Measurements from ENCODE around the gene MCC.

Gene MCC

GRCh38 chr5:113217619-113218184, 270.6 kb downstream of the MCC start:
- no peak for DNase-seq

GRCh38 chr5:113216545-113216944, 271.7 kb downstream of the MCC start:
- no peak for DNase-seq

- DNase-seq: no peak
These were observed 272.7 kb downstream of the MCC start for GRCh38 chr5:113215401-113216060.

DNA sequence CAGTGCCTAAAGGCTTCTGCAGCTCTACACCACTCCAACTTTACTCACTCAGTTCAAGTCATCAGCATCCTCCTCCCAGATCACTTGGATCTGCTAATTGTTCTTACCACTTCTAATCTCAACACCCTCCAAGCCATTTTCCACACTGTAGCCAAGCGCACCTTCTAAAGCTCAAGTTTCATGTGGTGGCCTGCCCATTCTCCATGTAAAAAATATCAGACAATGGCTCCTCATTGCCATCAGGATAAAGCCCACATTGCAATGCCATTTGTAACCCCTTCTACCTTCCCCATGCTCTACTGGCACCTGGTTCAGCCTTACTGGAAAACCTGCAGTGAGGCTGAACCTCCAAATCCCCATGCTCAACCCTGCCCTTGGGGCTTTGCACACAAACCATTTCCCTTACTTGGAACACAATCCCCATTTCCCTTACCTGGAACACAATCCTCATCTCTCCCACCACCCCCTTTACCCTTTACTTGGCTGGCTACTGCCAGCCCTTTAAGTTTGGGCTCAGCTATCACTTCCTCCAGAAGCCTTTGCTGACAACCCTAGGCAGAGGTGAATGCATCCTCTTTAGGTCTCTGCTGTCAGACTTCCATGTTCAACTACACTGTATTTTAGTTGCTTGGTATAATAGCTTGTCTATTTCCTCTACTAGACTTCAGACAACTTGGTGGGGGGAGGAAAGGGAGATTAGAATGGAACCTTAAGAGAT, 273.5 kb downstream of the MCC start:
- no peak for DNase-seq

DNA sequence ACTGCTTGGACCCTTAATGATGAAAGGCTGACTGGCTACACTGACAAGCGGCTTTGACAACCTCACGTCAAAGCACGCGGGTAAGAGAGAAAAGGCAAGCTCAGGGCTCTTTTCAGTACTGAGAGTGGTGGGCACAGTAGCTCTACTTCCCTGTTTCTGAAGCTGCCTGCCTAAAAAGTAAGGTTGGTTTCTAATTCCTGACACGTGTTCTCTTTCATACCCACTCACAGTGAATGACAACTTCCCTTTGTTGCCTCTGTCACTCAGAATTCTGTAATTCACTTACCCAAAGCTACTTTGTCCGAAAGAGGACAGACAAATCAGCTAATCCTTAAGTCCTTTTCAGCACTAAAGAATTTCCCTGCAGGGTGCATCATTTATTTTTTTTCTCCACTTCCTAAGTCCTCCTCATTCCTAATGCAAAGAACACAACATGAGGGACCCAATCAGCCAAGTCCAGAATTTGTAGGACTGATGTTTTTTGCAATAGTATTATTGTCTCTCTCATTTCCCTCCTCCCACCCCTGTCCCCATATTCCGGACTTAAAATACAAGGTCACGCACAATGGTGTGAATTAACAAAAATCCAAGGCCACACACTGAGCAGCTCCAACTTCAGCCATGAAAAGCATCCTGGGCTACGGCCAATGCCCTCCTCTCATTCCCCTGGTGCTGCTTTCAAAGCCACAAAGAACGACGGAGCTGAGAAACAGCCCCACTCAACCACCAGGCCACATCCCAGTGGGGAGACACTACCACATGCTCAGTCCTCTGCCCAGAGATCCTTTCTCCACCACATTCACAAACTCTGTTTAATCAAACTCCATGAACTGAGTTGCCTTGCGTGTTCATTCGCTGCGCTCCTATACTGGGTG, 274.5 kb downstream of the MCC start:
- DNase-seq: no peak

- DNase-seq: peak; percentile 13
These were observed 275.9 kb downstream of the MCC start for GRCh38 chr5:113212244-113212920.

DNA sequence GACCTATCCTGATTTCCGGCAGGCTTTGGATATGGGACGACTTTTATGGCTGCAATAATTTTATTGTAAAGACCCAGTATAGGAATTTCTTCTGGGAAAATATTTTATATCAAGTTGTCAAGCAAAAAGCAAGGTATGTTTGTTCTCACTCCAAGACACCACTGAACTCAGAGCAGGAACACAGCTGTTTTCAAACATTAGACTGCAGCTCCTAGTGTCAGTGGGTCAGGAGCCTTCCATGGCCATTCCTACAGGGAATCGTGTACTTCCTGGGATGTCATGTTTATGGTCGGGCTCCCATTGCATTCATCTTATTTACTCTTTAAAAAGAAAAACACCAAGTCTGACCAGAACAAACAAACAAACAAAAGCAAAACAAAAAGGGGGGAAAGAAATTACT, 278.8 kb downstream of the MCC start:
- no peak for DNase-seq

GRCh38 chr5:113205807-113206206, 282.4 kb downstream of the MCC start:
- no peak for DNase-seq

- DNase-seq: no peak
These were observed 282.9 kb downstream of the MCC start for GRCh38 chr5:113205323-113205722.

- no peak for DNase-seq
These were observed 283.6 kb downstream of the MCC start for GRCh38 chr5:113204525-113205161.

DNA sequence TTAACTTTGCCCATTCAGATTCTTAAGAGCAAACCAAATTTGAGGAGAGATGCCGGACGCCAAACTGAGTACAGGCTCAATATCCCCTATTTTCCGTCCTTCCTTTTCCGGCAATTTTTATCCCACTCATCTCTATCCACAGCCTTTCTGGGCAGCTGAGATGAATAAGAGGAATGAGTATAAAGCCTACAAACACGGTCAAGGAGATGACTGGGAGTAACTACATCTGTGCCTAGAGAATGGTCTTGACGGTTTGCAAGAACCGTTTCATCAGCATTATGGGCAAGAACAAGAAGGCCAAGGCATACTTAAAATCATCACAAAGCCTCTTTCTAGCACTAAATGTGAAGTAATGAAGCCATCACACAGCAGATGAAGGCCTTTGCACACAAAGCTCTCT, 284.3 kb downstream of the MCC start:
- no peak for DNase-seq

- DNase-seq: no peak
These were observed 285.2 kb downstream of the MCC start for GRCh38 chr5:113202746-113203716.

GRCh38 chr5:113202287-113202686, 286.0 kb downstream of the MCC start:
- no peak for DNase-seq

- DNase-seq: no peak
These were observed 286.5 kb downstream of the MCC start for GRCh38 chr5:113201715-113202114.

DNA sequence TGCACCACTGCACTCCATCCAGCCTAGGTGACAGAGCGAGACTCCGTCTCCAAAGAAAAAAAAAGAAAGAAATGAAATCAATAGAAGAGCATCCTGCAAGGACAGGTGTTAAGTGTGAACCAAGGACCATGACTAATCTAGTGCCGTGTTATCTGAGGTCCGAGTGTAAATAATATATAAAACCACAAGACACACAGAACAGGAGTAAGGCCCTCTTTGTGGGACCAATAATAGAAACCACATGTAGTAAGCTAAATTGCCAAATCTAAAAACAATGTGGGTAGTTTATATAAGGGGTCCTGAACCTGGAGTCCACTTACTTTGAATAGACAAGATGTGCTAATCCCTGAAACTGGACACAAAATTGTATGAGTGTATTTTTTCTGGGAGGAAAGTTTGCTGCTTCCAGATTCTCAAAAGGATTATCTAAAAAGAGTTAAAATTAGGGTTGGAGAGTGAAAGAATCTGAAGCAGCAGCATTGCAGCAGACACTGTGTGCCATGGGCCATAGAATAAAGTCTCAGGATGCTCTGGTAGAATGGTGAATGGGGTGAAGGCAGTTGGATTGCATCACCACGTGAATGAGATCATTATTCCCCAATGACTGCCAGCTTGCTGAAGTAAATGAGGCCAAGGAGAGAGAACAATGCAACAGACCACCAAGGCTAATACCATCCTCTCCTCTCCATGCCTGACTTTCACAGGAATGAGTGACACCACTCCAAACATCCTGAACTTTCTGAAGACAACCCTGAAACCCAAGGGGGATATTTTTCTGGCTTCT, 288.9 kb downstream of the MCC start:
- no peak for DNase-seq

DNA sequence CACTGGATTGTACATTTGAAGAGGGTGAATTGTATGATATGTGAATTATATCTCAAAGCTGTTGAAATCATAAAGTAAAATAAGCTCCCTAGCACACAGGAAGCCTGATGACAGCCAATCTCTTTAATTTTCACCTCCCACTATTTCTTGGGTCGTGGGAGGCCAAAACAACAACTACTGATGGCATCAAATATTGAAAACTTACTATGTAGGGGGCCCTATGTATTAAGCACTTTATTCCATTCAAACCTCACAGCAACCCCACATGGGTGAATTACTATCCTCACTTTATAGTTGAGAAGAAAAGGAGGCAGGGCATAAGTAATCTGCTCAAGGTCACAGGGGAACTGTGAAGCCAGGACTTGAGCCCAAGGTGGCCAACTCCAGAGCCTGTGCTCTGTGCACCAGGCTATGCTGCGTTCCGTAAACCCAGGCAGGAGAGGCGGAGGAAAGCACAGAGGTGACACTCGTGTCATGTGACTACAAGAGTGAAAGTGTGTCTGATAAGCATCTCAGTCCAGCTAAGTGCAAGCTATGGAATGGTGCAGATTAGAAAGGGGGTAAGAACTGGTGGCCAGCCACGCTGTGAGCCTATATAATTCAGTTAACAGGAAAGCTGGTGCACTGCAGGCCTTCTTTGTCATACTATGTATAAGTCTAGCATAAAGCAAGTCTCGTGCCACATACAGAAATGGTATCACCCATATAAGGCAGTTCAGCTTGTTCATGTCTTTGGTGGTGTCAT, 290.6 kb downstream of the MCC start:
- DNase-seq: no peak

GRCh38 chr5:113195771-113196170, 292.5 kb downstream of the MCC start:
- DNase-seq: no peak

GRCh38 chr5:113195251-113195650, 293.0 kb downstream of the MCC start:
- DNase-seq: no peak

DNA sequence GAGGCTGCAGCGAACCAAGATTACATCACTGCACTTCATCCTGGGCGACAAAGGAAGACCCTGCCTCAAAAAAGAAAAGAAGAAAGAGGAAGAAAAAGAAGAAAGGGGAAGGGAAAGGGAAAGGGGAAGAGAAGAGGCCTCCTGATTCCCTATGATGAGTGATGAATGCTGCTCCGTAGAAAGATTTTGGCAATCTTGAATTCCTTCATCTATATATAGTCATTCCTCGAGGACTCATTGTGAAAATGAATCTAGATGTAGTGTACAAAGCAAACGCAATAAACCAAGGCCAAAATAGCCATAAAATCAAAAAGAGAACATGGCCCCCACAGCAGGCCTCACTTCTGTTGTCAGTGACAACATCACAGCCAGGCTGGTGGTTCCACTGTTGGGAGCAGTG, 293.7 kb downstream of the MCC start:
- DNase-seq: no peak

- DNase-seq: no peak
These were observed 294.1 kb downstream of the MCC start for GRCh38 chr5:113194125-113194524.

All from NCI-H2029 (cell line).